Measurements from ENCODE around the gene XRCC4. TPM values are rescaled to one million over a fixed set of nuclear protein-coding genes. Genes with fewer than 3 reads are reported as not detected.

XRCC4 gene
- total and polyA plus RNA-seq, 9 of the 15 experiments (the other 6 are each of a cell fraction or from before 2014, with no cell fraction given), result 13.6 to 61.6 (median 22.4) TPM

DNA sequence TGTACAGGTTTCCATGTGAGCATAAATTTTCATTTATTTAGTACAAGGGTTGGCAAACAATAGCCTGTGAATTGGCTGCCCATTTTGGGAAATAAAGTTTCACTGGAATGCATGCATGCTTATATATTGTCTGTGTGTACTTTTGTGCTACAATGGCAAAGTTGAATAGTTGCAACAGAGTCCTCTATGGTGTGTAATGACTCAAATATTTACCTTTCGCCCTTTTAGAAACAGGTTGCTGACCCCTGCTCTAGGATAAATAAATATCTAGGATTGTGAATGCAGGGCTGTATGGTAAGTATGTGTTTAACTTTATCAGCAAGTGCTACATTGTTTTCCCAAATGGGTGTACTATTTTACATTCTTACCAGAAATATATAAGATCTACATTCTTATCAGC is 47.2 kb downstream of the XRCC4 start (continued):
- TF ChIP-seq, protein P1, sequence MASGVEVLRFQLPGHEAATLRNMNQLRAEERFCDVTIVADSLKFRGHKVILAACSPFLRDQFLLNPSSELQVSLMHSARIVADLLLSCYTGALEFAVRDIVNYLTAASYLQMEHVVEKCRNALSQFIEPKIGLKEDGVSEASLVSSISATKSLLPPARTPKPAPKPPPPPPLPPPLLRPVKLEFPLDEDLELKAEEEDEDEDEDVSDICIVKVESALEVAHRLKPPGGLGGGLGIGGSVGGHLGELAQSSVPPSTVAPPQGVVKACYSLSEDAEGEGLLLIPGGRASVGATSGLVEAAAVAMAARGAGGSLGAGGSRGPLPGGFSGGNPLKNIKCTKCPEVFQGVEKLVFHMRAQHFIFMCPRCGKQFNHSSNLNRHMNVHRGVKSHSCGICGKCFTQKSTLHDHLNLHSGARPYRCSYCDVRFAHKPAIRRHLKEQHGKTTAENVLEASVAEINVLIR (CRISPR knock-in tag; IDR thresholded peaks at IDR 0.05), result no peak

DNA sequence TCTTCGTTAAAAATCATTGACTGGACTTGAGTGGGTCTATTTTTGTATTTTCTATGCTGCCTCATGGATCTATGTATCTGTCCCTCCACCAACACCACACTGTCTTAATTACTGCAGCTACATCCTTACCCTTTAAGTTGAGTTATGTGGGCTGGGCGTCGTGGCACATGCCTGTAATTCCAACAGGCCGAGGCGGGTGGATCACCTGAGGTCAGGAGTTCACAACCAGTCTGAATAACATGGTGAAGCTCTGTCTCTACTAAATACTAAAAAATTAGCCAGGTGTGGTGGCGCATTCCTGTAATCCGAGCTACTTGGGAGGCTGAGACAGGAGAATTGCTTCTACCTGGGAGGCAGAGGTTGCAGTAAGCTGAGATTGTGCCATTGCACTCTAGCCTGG is 48.2 kb downstream of the XRCC4 start:
- H3K27me3 ChIP-seq (ENCODE audit: control insufficient read depth in 2 of 2, insufficient read depth in 2 of 2, low read length in 2 of 2), result no peaks in the 10 kb centered on the region
- BruUV-seq (replicated peaks), result no TSS peak
- ChIA-PET CTCF (ENCODE audit: low intra/inter-chr PET ratio) (no interaction called here), POLR2A (no interaction called here)
- FAIRE-seq, result no peak
- H3K9me1 ChIP-seq (ENCODE audit: control insufficient read depth, insufficient read depth, low read length), result no peaks in the 10 kb centered on the region
- H4K20me1 ChIP-seq (replicated peaks; ENCODE audit: control insufficient read depth, insufficient read depth, low read length), result no peaks in the 10 kb centered on the region
- no peaks in the 10 kb centered on the region; the same call in 2 of the 3 replicates for H3K36me3 ChIP-seq (ENCODE audit: control insufficient read depth, insufficient read depth, low read length)
- 73% methylated on average over 7 of the region's 7 CpGs for WGBS (ENCODE audit: insufficient coverage, low coverage, missing lambda C conversion rate)
- ATAC-seq, result no peak
- H2AFZ ChIP-seq (ENCODE audit: low read depth, low read length), result no peak overlapping the region
- H3K27ac ChIP-seq (ENCODE audit: extremely low read depth, low read depth, low read length), result no peak overlapping the region
- H3K4me2 ChIP-seq (ENCODE audit: insufficient read depth, low read length), result no peak overlapping the region
- no peak overlapping the region for H3K4me3 ChIP-seq
- no peaks in the 10 kb centered on the region for H3K9me3 ChIP-seq (replicated peaks; ENCODE audit: control insufficient read depth, insufficient read depth, low read depth, low read length)
- no peak for DNase-seq (ENCODE audit: extremely low read depth in 1 of 4, low spot score in 3 of 4)
- H3K4me1 ChIP-seq (replicated peaks in 1 of 2; ENCODE audit: control insufficient read depth in 2 of 2, insufficient read depth in 2 of 2, low read length in 2 of 2), result no peaks in the 10 kb centered on the region
- no peaks in the 10 kb centered on the region for H3K79me2 ChIP-seq (ENCODE audit: control insufficient read depth, insufficient read depth, low read length)
- no peak overlapping the region for H3K9ac ChIP-seq (ENCODE audit: insufficient read depth in 1 of 2, low read depth in 2 of 2, low read length in 2 of 2)
- intact Hi-C loops (cut with micrococcal nuclease) (no loop called here), in situ Hi-C loops (cut with MboI) (no loop called here)
- TF ChIP-seq NONO (IDR thresholded peaks at IDR 0.05; ENCODE audit: low read depth in 2 of 2, low read length in 1 of 2), result no peak
- TF ChIP-seq BCL6 (CRISPR knock-in tag; IDR thresholded peaks at IDR 0.05), result no peak
- TF ChIP-seq RFX1 (IDR thresholded peaks at IDR 0.05), result no peak
- TF ChIP-seq MTA1 (IDR thresholded peaks at IDR 0.05; ENCODE audit: borderline replicate concordance), result no peak
